GM23338 (cell line): ENCODE results near the gene NPHP4. TPM values are rescaled to one million over a fixed set of nuclear protein-coding genes. Genes with fewer than 3 reads are reported as not detected.

Experiments used
- ATAC-seq: fragments of 200-7000 bp; cut with Tn5 transposase; 3 replicates; pipeline ENCODE4 v1.9.1; 2020
- DNase-seq: peaks from one replicate; pipeline ENCODE4 v3.0.0-alpha.2; 2015; ENCODE audit warnings: low spot score
- H2AFZ ChIP-seq: fragments of 200-600 bp; sonication (generic); 2 replicates; pipeline ENCODE4 v1.8.0; 2016; ENCODE audit warnings: antibody characterized with exemption, mild to moderate bottlenecking, moderate library complexity
- H3F3A ChIP-seq: fragments of 200-600 bp; sonication (generic); replicated peaks from 2 replicates; pipeline ENCODE4 v1.8.0; 2017; ENCODE audit warnings: antibody characterized with exemption, mixed run types, low read depth
- H3K27ac ChIP-seq: fragments of 200-600 bp; sonication (generic); 2 replicates; pipeline ENCODE4 v1.6.1; 2016; ENCODE audit warnings: low read depth
- H3K27me3 ChIP-seq: fragments of 200-600 bp; sonication (generic); 2 replicates; pipeline ENCODE4 v1.8.0; 2016; ENCODE audit warnings: mild to moderate bottlenecking, mixed run types, moderate library complexity; ENCODE audit not compliant: insufficient read depth
- H3K36me3 ChIP-seq: fragments of 200-600 bp; sonication (generic); 2 replicates; pipeline ENCODE4 v1.8.0; 2016; ENCODE audit warnings: mild to moderate bottlenecking; ENCODE audit not compliant: insufficient read depth
- H3K4me1 ChIP-seq: fragments of 200-600 bp; sonication (generic); 2 replicates; pipeline ENCODE4 v1.8.0; 2016; ENCODE audit warnings: mild to moderate bottlenecking, moderate library complexity; ENCODE audit not compliant: insufficient read depth
- H3K4me2 ChIP-seq: fragments of 200-600 bp; sonication (generic); 2 replicates; pipeline ENCODE4 v1.7.1; 2017; ENCODE audit warnings: mixed run types
- H3K4me3 ChIP-seq: fragments of 200-600 bp; sonication (generic); 2 replicates; pipeline ENCODE4 v1.6.1; 2016; ENCODE audit warnings: mixed run types
- H3K79me2 ChIP-seq: fragments of 200-600 bp; sonication (generic); replicated peaks from 2 replicates; pipeline ENCODE4 v1.8.0; 2017; ENCODE audit warnings: mild to moderate bottlenecking; ENCODE audit not compliant: insufficient read depth
- H3K9me2 ChIP-seq: fragments of 200-600 bp; sonication (generic); 2 replicates; pipeline ENCODE4 v1.8.0; 2017; ENCODE audit not compliant: insufficient read depth
- H4K20me1 ChIP-seq: fragments of 200-600 bp; sonication (generic); replicated peaks from 2 replicates; pipeline ENCODE4 v1.8.0; 2017; ENCODE audit warnings: mild to moderate bottlenecking; ENCODE audit not compliant: insufficient read depth
- H3K27ac Mint-ChIP-seq: 2 replicates; pipeline ENCODE4 v1.8.0; 2020; ENCODE audit warnings: inconsistent platforms, mild to moderate bottlenecking, moderate library complexity, mixed read lengths
- H3K27me3 Mint-ChIP-seq: 3 replicates; pipeline ENCODE4 v1.8.0; 2022; ENCODE audit warnings: low read depth, mild to moderate bottlenecking, moderate library complexity, mixed read lengths, inconsistent platforms; ENCODE audit not compliant: insufficient read depth, poor library complexity
- H3K36me3 Mint-ChIP-seq: 3 replicates; pipeline ENCODE4 v1.8.0; 2021; ENCODE audit warnings: low read depth, mild to moderate bottlenecking, inconsistent platforms, moderate library complexity, mixed read lengths
- H3K4me1 Mint-ChIP-seq: 3 replicates; pipeline ENCODE4 v1.8.0; 2020; ENCODE audit warnings: mild to moderate bottlenecking, inconsistent platforms, mixed read lengths
- H3K4me3 Mint-ChIP-seq: 3 replicates; pipeline ENCODE4 v1.8.0; 2021; ENCODE audit warnings: moderate library complexity, mild to moderate bottlenecking, inconsistent platforms, mixed read lengths
- H3K9me3 Mint-ChIP-seq: 3 replicates; pipeline ENCODE4 v1.8.0; 2020; ENCODE audit warnings: moderate library complexity, mild to moderate bottlenecking, inconsistent platforms, mixed read lengths
- CREB1 ChIP-seq: fragments of 250-450 bp; sonication (Bioruptor Pico); IDR thresholded peaks from 2 replicates; pipeline ENCODE4 v1.5.0; 2020; ENCODE audit warnings: low read depth, mild to moderate bottlenecking, moderate library complexity
- ETS1 ChIP-seq: IDR thresholded peaks from 2 replicates; pipeline ENCODE4 v1.6.1; 2016; ENCODE audit warnings: antibody characterized with exemption
- EZH2 ChIP-seq: fragments of 200-600 bp; sonication (generic); IDR thresholded peaks from one replicate; pipeline ENCODE4 v1.8.0; 2017; ENCODE audit warnings: antibody characterized with exemption, mild to moderate bottlenecking, low read depth; ENCODE audit not compliant: unreplicated experiment
- EZH2phosphoT487 ChIP-seq: fragments of 200-600 bp; sonication (generic); IDR thresholded peaks from one replicate; pipeline ENCODE4 v1.8.1; 2018; ENCODE audit warnings: antibody characterized with exemption; ENCODE audit not compliant: unreplicated experiment
- JUNB ChIP-seq: IDR thresholded peaks from one replicate; pipeline ENCODE4 v1.6.1; 2016; ENCODE audit warnings: antibody characterized with exemption; ENCODE audit not compliant: unreplicated experiment
- NANOG ChIP-seq: IDR thresholded peaks from 2 replicates; pipeline ENCODE4 v1.6.1; 2016; ENCODE audit warnings: antibody characterized with exemption, borderline replicate concordance
- POLR2AphosphoS5 ChIP-seq: IDR thresholded peaks from 2 replicates; pipeline ENCODE4 v1.6.1; 2016; ENCODE audit warnings: antibody characterized with exemption, low read depth
- REST ChIP-seq: IDR thresholded peaks from one replicate; pipeline ENCODE4 v1.6.1; 2018; ENCODE audit warnings: antibody characterized with exemption; ENCODE audit not compliant: unreplicated experiment
- STAT1 ChIP-seq: IDR thresholded peaks from one replicate; pipeline ENCODE4 v1.6.1; 2016; ENCODE audit warnings: antibody characterized with exemption; ENCODE audit not compliant: unreplicated experiment
- ZNF114 ChIP-seq: fragments of 250-450 bp; sonication (Bioruptor Pico); IDR thresholded peaks from 2 replicates; pipeline ENCODE4 v1.5.0; 2020; ENCODE audit warnings: mild to moderate bottlenecking, moderate library complexity
- ZNF331 ChIP-seq: fragments of 250-450 bp; sonication (Bioruptor Pico); IDR thresholded peaks from 2 replicates; pipeline ENCODE4 v1.5.0; 2020; ENCODE audit warnings: low read depth, mild to moderate bottlenecking, moderate library complexity
- ZNF462 ChIP-seq: fragments of 250-450 bp; sonication (Bioruptor Pico); IDR thresholded peaks from 2 replicates; pipeline ENCODE4 v1.5.0; 2020; ENCODE audit warnings: mild to moderate bottlenecking, moderate library complexity
- polyA plus RNA-seq: library from polyadenylated mRNA; unstranded; fragments of >200 nt; fragmentation: Nextera tagmentation; extraction: Ambion mirVana; gene quantifications from 2 replicates; pipeline ENCODE4 v1.2.1, GENCODE V29; 2016
- total RNA-seq: library from RNA; depleted of rRNA; stranded (reverse); fragments of >200 nt; shearing (Covaris generic); gene quantifications from 2 replicates; pipeline ENCODE4 v1.2.3, GENCODE V29; 2014
- TF ChIP-seq, protein P1 (sequence below), 2 experiments: fragments of 200-600 bp in 1 of 2; sonication (generic) in 1 of 2; conservative IDR thresholded peaks; 2 replicates each; pipeline versions ENCODE4 v1.5.1 to v1.6.1; 2016 to 2017; ENCODE audit warnings: antibody characterized with exemption in 2 of 2, low read depth in 2 of 2, mild to moderate bottlenecking in 2 of 2, moderate library complexity in 1 of 2

The NPHP4 gene
- total and polyA plus RNA-seq, 2 experiments from 2014 or later: 2.5 to 12.4 TPM

GRCh38 chr1:5954964-5955363, 37.3 kb downstream of the NPHP4 start:
- H4K20me1 ChIP-seq: 0 out of 2 replicates have a peak, but pooled peaks cover 3% of the 10 kb centered on the region
- no peak overlapping the region for H3K4me2 ChIP-seq
- no peaks in the 10 kb centered on the region for H3K36me3 ChIP-seq
- no peaks in the 10 kb centered on the region for H3K79me2 ChIP-seq
- no peak overlapping the region for H3K4me3 ChIP-seq
- DNase-seq (no peak), ATAC-seq (no peak)
- TF ChIP-seq POLR2AphosphoS5 (no peak), STAT1 (no peak), CREB1 (no peak), ZNF462 (no peak), ZNF331 (CRISPR knock-in tag) (no peak), NANOG (no peak), ETS1 (no peak), REST (no peak), EZH2phosphoT487 (no peak), ZNF114 (CRISPR knock-in tag) (no peak), EZH2 (no peak), JUNB (no peak)
- TF ChIP-seq, protein P1, sequence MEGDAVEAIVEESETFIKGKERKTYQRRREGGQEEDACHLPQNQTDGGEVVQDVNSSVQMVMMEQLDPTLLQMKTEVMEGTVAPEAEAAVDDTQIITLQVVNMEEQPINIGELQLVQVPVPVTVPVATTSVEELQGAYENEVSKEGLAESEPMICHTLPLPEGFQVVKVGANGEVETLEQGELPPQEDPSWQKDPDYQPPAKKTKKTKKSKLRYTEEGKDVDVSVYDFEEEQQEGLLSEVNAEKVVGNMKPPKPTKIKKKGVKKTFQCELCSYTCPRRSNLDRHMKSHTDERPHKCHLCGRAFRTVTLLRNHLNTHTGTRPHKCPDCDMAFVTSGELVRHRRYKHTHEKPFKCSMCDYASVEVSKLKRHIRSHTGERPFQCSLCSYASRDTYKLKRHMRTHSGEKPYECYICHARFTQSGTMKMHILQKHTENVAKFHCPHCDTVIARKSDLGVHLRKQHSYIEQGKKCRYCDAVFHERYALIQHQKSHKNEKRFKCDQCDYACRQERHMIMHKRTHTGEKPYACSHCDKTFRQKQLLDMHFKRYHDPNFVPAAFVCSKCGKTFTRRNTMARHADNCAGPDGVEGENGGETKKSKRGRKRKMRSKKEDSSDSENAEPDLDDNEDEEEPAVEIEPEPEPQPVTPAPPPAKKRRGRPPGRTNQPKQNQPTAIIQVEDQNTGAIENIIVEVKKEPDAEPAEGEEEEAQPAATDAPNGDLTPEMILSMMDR (conservative IDR thresholded peaks at IDR 0.05; ENCODE audit: low read depth in 2 of 2): no peak
- H3K27me3 Mint-ChIP-seq: peaks cover 2% of the 10 kb centered on the region
- no peaks in the 10 kb centered on the region for H3F3A ChIP-seq
- no peak overlapping the region for H3K4me3 Mint-ChIP-seq
- no peaks in the 10 kb centered on the region for H3K9me3 Mint-ChIP-seq
- H3K27ac Mint-ChIP-seq: no peak overlapping the region
- H3K4me1 ChIP-seq: no peaks in the 10 kb centered on the region
- no peak overlapping the region for H2AFZ ChIP-seq
- H3K27ac ChIP-seq: no peak overlapping the region
- no peaks in the 10 kb centered on the region for H3K9me2 ChIP-seq
- peaks cover 3% of the 10 kb centered on the region; the same call in 2 of the 3 replicates for H3K36me3 Mint-ChIP-seq
- no peaks in the 10 kb centered on the region for H3K27me3 ChIP-seq
- no peaks in the 10 kb centered on the region; the same call in 2 of the 3 replicates for H3K4me1 Mint-ChIP-seq
